HG02885 (cell line): Measurements from ENCODE around the gene NPHS1.
"Not testable (repeated sequence)": the region's sequence is repeated elsewhere in the genome, so short reads cannot be mapped to it uniquely, and the experiment has no call there.

Experiments used
- ATAC-seq: cut with Tn5 transposase; IDR thresholded peaks from one replicate; pipeline ENCODE4 v1.9.1; 2021; ENCODE audit warnings: mild to moderate bottlenecking; ENCODE audit not compliant: unreplicated experiment, poor library complexity

The NPHS1 gene

GRCh38 chr19:35856546-35857149 is 4.3 kb upstream of the NPHS1 start, which contains the start of gene KIRREL2:
TSS of gene KIRREL2 (plus strand) at chr19:35856911. CDS start at chr19:35857120, 209 bp downstream.
- no peak for ATAC-seq

GRCh38 chr19:35853038-35853756 is 893 bp upstream of the NPHS1 start:
- ATAC-seq: no peak

GRCh38 chr19:35851213-35852028 is 883 bp downstream of the NPHS1 start:
- no peak for ATAC-seq

GRCh38 chr19:35848919-35849505 is 3.3 kb downstream of the NPHS1 start:
- no peak for ATAC-seq

- no peak for ATAC-seq
Observed at GRCh38 chr19:35848486-35848885, 3.8 kb downstream of the NPHS1 start.

- no peak for ATAC-seq
Observed at GRCh38 chr19:35847911-35848310, 4.4 kb downstream of the NPHS1 start.

GRCh38 chr19:35846038-35846668 is 6.2 kb downstream of the NPHS1 start:
- no peak for ATAC-seq

- no peak for ATAC-seq
Observed at GRCh38 chr19:35845215-35846037, 6.9 kb downstream of the NPHS1 start.

- ATAC-seq: no peak
Observed at GRCh38 chr19:35844482-35845214, 7.7 kb downstream of the NPHS1 start.

- ATAC-seq: no peak
Observed at GRCh38 chr19:35843676-35844481, 8.4 kb downstream of the NPHS1 start.

GRCh38 chr19:35842666-35843272 is 9.5 kb downstream of the NPHS1 start:
- ATAC-seq: no peak

GRCh38 chr19:35841961-35842595 is 10.2 kb downstream of the NPHS1 start:
- no peak for ATAC-seq

- ATAC-seq: not testable (repeated sequence)
Observed at GRCh38 chr19:35836096-35836495, 16.2 kb downstream of the NPHS1 start.

GRCh38 chr19:35833972-35834371 is 18.3 kb downstream of the NPHS1 start:
- no peak for ATAC-seq

- ATAC-seq: no peak
Observed at GRCh38 chr19:35832054-35832453, 20.2 kb downstream of the NPHS1 start.

- no peak for ATAC-seq
Observed at GRCh38 chr19:35830986-35831385, 21.3 kb downstream of the NPHS1 start.

GRCh38 chr19:35828692-35829301 is 23.5 kb downstream of the NPHS1 start:
- no peak for ATAC-seq
